AG04449 (cell line): ENCODE data around the gene AP2B1.
A peak's percentile ranks its signal among the peaks of the same experiment; 100 is the strongest.
"Not testable (repeated sequence)": the region's sequence is repeated elsewhere in the genome, so short reads cannot be mapped to it uniquely, and the experiment has no call there.

Experiments used
- CTCF ChIA-PET: fragments of 350-600 bp; formaldehyde crosslinking; extraction: SDS; loops from one replicate; lab custom pipeline; 2021; ENCODE audit warnings: antibody characterized with exemption; lab: Yijun Ruan, JAX
- POLR2A ChIA-PET: fragments of 400-600, 350-600 bp; formaldehyde crosslinking; extraction: SDS; loops from one replicate; lab custom pipeline; 2020; ENCODE audit warnings: antibody characterized with exemption, inconsistent platforms; lab: Yijun Ruan, JAX
- DNase-seq: peaks from one replicate; pipeline ENCODE4 v3.0.0-alpha.2; 2010; ENCODE audit warnings: low read depth, low spot score
- H3K4me3 ChIP-seq: 2 replicates; pipeline ENCODE4 v1.5.1; 2011; ENCODE audit warnings: low read depth, mild to moderate bottlenecking, control low read depth, low read length
- CTCF ChIP-seq: IDR thresholded peaks from one replicate; pipeline ENCODE4 v1.5.1; 2011; ENCODE audit warnings: mild to moderate bottlenecking, moderate library complexity, low read length, control low read depth, inconsistent platforms; ENCODE audit not compliant: insufficient read depth; ENCODE audit errors: missing control alignments

The AP2B1 gene

GRCh38 chr17:35609831-35610230 lies 22.7 kb downstream of the AP2B1 start:
- no peak for DNase-seq

GRCh38 chr17:35610746-35611145 lies 23.6 kb downstream of the AP2B1 start:
- H3K4me3 ChIP-seq, POLR2A ChIA-PET, DNase-seq: not testable (repeated sequence)
- CTCF ChIA-PET, result interaction anchor here (1.0 to 10.8 kb wide), 11 partner anchors 7 to 194 kb away, joined by 3 to 565 read pairs (median 14); partner anchors contain the start of gene GAS2L2

More at GRCh38 chr17:35609831-35610230, 22.7 kb downstream of the AP2B1 start:
- ChIA-PET POLR2A (no interaction called here), CTCF (interaction anchor here (3.1 kb wide), 1 partner anchor 139 kb away, joined by 48 read pairs; no protein-coding TSS in a partner anchor)
- no peak overlapping the region for H3K4me3 ChIP-seq
- TF ChIP-seq CTCF, result no peak

GRCh38 chr17:35612924-35613521 lies 25.9 kb downstream of the AP2B1 start:
- H3K4me3 ChIP-seq, result no peak overlapping the region
- CTCF ChIA-PET, result interaction anchor here (0.5 to 10.8 kb wide), 54 partner anchors 10 to 1307 kb away, joined by 3 to 565 read pairs (median 4); partner anchors contain the start of genes C17orf50, GAS2L2, PEX12 and RASL10B
- peak; percentile 4 for DNase-seq
- POLR2A ChIA-PET, result interaction anchor here (0.6 to 0.7 kb wide), 2 partner anchors 130 to 135 kb away, joined by 4 to 5 read pairs; no protein-coding TSS in a partner anchor
- peak; percentile 53 for TF ChIP-seq CTCF

GRCh38 chr17:35614810-35615209 lies 27.7 kb downstream of the AP2B1 start:
- no peak overlapping the region for H3K4me3 ChIP-seq
- ChIA-PET POLR2A (interaction anchor here (0.6 kb wide), 1 partner anchor 136 kb away, joined by 3 read pairs; no protein-coding TSS in a partner anchor), CTCF (interaction anchor here (1.5 to 10.8 kb wide), 16 partner anchors 8 to 191 kb away, joined by 4 to 565 read pairs (median 18); partner anchors contain the start of genes GAS2L2 and RASL10B)
- TF ChIP-seq CTCF, result no peak
- no peak for DNase-seq

- no peak overlapping the region for H3K4me3 ChIP-seq
- DNase-seq, result no peak
- TF ChIP-seq CTCF, result no peak
- CTCF ChIA-PET, result interaction anchor here (0.6 to 10.8 kb wide), 3 partner anchors 15 to 147 kb away, joined by 3 to 565 read pairs (median 5); partner anchors contain the start of gene GAS2L2
- POLR2A ChIA-PET, result no interaction called here
These were observed 29.4 kb downstream of the AP2B1 start for GRCh38 chr17:35616536-35616935.

- ChIA-PET CTCF (interaction anchor here (1.5 to 10.8 kb wide), 2 partner anchors 130 to 146 kb away, joined by 5 to 565 read pairs; partner anchors contain the start of gene GAS2L2), POLR2A (no interaction called here)
- TF ChIP-seq CTCF, result no peak
- H3K4me3 ChIP-seq, result no peak overlapping the region
- no peak for DNase-seq
These were observed 30.4 kb downstream of the AP2B1 start for GRCh38 chr17:35617505-35617904.
